ENCODE results near the gene RPL28.

The RPL28 gene

DNA sequence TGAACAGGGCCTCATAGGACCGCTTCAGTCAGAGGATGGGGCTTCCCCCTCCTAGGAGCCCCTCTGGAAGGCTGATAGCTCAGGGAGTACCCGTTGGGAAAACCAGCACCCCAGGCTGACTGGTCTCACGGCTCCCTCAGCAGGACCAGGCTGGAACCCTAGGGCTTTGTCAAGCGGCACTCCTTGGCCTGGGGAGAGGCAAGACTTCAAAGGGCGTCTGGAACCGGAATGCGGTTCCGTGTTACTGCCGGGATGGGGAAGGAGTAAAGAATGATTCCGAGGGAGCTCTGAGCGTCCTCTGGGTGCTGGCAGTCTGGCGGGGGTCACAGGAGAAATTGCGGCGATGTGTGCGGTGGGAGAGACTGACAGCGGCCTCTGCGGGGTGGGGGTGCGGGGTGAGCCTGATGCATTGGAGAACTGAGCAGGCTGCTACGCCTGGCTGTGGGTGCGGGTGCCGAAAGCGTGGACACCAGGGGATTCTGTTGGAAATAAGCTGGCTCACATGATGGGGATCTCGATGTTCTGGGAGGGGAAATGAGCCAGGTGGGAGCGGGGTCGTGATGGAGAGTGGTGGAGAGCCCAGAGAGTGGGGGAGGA is 33.1 kb upstream of the RPL28 start:
- no peak for DNase-seq
- in situ Hi-C loops (cut with MboI; ENCODE audit: low pct_unique_long_range_greater_than_20kb, low sequenced_read_pairs): no loop called here

DNA sequence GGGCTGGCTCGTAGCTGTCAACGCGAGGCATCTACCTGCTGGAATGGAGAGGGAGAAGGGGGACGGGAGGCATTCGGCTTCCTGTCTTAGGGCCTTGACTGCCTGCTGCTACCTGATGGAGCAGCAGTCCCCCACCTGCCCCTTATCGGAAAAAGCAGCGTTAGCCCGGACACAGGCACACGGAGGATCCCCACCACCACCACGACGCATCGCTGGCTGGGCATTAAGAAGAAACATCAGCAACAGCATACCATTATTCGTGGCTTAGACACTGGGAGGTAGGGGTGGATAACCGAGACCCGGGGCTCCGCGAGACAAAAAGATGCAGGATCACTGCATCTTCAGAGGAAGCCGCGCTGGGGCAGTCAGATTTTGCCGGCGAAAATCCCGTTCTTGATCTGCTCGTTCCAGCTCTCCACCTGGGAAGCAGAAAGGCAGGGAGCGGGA is 32.4 kb upstream of the RPL28 start:
- DNase-seq: no peak
- in situ Hi-C loops (cut with MboI; ENCODE audit: low pct_unique_long_range_greater_than_20kb, low sequenced_read_pairs): no loop called here

DNA sequence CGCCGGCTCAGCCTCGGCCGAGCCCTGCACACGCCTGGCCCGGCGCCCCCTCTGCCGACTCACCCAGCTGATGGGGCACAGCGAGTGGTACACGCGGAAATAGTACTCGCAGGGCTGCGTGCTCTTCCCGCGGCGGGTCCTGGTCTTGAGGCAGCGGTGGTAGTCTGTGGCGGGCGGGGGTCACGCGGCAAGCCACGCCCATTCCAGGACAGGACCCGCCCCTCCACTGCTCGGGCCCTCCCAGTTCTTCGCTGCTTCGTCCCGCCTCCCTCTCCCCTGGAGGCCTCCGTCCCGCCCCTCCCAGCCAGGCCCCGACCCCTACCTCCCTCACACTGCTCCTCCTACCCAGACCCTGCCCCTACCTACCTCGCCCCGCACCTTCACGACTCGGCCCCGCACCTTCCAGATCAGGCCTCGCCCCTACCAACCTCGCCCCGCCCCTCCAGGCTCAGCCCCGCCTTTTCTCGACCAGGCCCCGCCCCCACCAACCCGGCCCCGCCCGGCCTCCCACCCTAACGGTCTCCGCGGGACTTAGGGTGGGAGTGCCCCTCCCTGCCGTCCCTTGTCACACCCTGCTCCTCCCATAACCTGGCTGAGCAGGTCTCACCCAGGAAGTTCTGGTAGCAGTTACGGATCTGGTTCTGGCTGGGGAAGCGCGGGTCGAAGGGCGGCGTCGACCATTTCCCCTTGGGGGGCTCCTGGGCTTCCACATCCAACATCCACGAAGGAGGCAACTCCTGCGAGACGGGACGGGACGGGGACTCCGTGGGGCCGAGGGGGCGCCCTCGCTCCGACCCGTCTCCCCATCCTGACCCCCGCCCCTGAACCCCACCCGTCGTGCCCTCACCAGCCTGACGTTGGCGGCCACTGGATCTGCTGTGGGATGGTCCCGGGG is 31.7 kb upstream of the RPL28 start:
- DNase-seq: peak; percentile 81
- in situ Hi-C loops (cut with MboI; ENCODE audit: low pct_unique_long_range_greater_than_20kb, low sequenced_read_pairs): no loop called here

DNA sequence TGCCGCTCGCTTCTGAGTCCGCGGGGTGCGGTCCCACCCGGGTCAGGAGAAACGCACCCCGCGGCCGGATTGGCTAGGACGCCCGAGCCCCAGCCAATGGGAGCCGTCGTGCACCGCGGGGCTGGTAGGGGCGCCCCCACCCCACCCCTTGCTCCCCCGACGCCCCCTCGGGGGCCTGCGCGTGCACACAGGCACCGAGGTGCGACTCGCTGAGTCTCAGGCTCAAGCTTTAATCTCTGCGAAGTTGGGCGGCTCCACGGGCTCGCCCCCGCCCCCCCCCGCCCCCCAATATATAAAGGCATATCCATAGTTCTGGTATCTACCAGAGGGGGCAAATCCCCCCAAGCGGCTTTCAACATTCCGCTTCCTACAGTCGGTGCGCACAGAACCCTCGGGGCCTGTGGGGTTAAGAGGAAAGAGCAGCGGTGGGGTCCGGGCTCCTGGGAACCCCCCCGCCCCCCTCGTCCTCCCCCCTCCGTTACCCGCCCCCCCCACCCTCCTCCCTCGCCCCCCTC is 31.0 kb upstream of the RPL28 start, which contains the start of gene COX6B2:
TSS of gene COX6B2 (minus strand) at position 22 of the 515 bp plus-strand sequence. CDS start 198 bp downstream, outside the sequence.
- no peak for DNase-seq
- in situ Hi-C loops (cut with MboI; ENCODE audit: low pct_unique_long_range_greater_than_20kb, low sequenced_read_pairs): no loop called here

DNA sequence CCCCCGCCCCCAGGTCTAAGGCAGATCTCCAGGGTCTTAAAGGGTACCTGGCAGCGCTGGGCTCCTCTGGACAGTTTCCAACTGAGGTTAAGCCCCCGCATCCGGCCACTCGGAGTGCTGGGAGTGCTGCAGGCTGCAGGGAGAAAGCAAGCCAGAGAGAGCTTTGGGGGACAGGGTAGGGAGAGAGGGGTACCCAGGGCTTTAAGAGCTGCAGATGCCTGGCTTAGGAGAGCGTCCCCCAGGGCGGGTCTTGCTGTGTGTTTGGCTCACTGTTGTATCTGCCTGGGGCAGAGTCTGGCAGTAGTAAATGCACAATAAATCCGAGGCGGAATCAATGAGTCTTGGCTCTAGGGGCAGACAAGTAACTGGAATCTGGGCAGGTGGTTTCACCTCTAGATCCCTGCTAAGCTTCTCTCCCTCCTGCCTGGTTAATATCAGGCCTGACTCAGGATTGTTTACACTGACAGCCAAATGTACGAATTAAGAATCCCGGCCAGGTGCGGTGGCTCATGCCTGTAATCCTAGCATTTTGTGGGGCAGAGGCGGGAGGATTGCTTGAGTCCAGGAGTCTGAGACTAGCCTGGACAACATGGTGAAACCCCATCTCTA is 30.4 kb upstream of the RPL28 start:
- DNase-seq: no peak
- in situ Hi-C loops (cut with MboI; ENCODE audit: low pct_unique_long_range_greater_than_20kb, low sequenced_read_pairs): no loop called here

DNA sequence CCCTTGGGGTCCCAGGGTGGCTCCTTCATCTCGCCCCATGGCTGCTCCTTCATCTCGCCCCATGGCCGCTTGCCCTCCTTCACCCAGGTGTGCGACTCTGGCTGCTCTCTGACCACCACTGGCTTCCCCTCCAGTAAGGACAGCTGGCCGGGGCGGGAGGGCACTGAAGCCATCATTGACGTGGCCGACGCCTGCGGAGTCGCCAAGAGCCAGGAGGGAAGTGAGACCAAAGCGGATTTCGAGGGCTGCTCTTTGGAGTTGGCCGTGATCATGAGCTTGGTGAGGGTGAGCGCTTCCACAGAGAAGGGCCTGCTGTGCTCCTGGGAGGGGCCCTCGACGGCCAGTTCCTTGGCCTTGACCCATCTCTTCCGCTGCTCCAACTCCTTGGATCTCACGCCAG is 27.2 kb upstream of the RPL28 start:
- no peak for DNase-seq
- in situ Hi-C loops (cut with MboI; ENCODE audit: low pct_unique_long_range_greater_than_20kb, low sequenced_read_pairs): no loop called here

DNA sequence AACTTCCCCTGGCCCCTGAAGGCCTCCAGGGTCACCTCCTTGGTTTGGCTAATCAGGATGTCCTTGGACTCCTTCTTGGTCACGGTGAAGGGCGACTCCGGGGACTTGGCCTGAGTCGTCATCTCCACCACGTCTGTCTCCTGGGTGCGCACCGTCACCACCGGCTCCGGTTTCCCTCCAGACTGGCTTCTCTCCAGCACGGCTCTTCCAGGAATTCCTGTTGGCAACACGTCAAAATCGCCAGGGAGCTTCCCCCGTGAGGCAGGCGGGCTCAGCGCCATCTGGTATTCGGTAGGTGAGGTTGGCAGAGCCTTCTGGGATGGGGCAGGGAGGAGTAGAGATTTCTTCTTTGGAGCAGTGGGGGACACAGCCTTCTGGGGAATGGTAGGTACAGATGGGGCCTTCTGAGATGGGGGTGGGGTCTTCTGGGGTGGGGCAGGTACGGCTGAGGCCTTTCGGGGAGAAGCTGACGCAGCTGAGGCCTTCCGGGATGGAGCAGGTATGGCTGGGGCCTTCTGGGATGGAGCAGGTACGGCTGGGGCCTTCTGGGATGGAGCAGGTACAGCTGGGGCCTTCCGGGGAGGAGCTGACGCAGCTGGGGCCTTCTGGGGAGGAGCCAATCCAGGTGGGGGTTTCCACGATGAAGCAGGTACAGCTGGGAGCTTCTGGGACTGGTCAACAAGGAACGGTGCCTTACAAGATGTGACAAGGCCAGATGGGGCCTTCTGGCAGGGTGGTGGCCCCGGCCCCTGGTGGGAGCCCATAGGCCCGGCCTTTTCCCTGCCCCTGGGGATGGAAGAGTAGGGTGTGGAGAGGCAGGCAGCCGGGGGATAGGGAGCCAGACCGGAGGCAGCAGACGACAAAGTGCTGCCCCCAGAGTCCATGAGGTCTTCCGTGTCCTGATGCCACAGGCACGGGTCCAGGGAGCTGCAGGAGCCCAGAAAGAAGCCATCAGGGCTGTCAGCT is 26.5 kb upstream of the RPL28 start:
- no peak for DNase-seq
- in situ Hi-C loops (cut with MboI; ENCODE audit: low pct_unique_long_range_greater_than_20kb, low sequenced_read_pairs): no loop called here

DNA sequence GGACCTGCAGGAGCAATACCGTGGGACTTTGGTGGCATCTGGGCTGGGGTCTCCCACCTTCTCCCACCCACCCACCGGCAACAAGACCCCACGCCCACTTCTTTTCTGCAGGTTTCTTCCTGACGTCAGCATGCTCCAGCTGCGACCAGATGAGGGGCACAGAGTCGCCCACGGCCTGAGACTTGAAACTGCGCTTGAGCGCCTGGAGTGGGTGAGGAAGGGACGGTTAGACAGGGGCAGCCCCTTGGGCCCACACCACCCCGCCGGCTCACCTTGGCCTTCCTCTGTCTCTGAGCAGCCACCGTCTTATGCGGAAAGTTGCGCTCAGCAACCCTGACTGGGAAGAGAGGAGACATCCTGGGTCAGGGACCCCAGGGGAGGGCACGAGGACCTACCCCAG is 24.8 kb upstream of the RPL28 start:
- in situ Hi-C loops (cut with MboI; ENCODE audit: low pct_unique_long_range_greater_than_20kb, low sequenced_read_pairs): no loop called here
- no peak for DNase-seq

DNA sequence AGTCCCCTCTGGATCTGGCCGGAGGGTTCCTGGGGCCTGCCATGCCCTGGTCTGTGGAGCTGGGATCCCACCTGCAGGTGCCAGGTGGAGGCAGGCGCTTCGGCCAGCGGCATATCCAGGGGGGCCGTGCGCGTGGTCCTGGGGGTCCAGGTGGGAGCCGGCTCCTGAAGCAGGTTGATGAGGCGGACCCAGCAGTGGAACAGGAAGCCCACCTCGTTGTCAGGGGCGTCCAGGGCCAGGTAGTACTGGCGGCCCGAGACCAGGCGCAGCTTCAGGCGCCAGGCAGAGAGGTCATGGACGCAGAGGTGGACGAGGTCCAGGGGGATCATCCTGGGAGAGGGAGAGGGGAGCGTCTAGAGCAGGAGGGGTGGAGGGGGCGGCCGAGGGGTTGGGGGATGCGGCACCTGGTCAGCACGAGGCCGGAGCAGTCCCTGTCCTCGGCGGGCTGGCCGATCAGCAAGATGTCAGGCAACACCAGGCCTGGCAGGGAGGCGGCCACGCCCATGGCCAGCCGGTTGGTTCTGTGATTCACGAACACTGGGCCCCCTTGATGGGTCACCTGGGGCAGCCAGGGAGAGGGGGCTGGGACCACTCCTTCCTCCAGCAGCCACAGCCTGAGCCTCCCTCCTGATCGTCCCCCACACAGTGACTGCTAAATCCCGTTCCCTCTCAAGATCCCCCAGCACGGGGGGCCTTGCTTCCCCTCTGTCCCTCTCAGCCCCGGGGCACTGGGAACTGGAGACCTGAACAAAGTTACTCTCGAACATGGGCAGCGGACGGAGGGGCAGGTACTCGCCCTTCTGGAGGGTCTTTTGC is 23.4 kb upstream of the RPL28 start:
- no peak for DNase-seq
- in situ Hi-C loops (cut with MboI; ENCODE audit: low pct_unique_long_range_greater_than_20kb, low sequenced_read_pairs): no loop called here

DNA sequence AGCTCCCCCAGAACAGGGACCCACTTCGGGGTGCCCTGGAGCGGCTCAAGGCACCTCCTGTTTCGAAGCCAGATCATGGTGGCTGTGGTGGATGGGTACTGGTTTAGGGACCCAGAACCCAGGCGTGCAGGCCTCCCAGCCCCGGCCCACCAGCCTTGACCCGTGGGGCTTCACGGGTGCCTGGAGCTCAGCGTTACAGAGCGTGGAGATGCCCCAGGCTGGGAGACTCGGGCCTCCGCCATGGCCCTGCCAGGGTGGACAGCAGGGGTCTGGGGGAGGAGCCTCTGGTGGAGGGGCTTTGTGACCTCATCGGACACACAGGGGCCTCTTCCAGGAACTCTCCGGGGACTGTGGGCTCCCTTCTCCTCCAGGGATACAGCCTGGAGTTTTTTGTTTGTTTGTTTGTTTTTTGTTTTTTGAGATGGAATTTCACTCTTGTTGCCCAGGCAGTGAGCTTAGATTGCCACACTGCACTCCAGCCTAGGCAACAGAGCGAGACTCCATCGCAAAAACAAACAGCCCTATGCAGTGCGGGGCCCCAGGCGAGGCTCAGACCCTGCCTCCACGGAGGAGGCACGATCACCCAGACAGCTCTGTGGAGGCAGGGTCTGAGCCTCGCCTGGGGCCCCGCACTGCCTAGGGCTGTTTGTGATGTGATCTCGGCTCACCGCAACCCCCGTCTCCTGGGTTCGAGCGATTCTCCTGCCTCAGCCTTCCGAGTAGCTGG is 22.6 kb upstream of the RPL28 start, which contains the start of gene GARIN5B:
TSS of gene GARIN5B (minus strand) at position 271 of the 727 bp plus-strand sequence. CDS start at position 77, 194 bp downstream.
- in situ Hi-C loops (cut with MboI; ENCODE audit: low pct_unique_long_range_greater_than_20kb, low sequenced_read_pairs): no loop called here
- DNase-seq: no peak

DNA sequence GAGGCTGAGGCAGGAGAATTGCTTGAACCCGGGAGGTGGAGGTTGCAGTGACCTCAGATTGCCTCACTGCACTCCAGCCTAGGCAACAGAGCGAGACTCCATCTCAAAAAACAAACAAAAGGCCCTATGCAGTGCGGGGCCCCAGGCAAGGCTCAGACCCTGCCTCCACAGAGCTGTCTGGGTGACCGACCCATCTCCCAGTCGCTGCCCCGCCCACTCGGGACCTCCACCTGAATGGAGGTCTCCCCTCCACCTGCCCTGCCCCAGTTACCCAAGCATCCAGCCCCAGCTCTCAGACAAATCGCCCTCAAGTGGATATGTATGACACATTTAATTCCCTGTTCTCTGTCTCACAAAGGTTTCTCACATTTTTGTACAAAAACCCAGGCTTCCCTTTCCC is 20.5 kb upstream of the RPL28 start:
- DNase-seq: no peak
- in situ Hi-C loops (cut with MboI; ENCODE audit: low pct_unique_long_range_greater_than_20kb, low sequenced_read_pairs): no loop called here

DNA sequence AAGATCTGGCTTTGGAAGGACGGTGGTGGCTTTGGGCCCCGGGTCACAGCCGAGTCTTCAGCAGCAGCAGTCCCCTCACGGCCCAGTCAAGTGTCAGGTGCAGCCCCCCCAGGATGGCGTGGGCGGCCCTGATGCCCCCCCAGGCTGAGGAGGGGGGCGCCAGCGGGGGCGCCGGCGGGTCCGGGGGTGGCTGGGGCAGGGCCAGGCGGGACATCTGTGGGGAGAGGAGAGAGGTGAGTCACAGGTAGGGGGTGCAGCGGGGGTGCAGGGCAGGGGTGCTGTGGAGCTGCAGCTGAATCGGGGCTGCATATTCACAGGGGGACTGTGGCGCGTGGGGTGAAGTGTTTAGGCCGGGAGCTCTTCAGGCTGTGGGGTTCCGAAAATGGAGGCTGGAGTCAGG is 19.8 kb upstream of the RPL28 start:
- no peak for DNase-seq
- in situ Hi-C loops (cut with MboI; ENCODE audit: low pct_unique_long_range_greater_than_20kb, low sequenced_read_pairs): no loop called here

DNA sequence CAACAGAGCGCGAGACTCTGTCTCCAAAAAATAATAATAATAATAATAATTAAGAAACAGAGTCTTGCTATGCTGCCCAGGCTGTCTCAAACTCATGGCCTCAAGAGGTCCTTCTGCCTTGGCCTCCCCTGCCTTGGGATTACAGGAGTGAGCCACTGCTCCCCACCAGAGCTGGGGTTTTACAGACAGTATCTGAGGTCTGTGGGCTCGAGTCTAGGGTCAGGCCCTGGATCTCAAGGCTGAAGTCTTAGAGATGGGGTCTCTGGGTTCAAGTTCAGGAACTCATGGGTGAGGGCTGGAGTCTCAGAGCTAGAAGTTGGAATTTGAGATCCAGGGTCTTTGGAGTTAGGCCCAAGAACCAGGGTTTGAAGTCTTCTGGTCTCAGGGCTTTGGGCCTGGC is 18.9 kb upstream of the RPL28 start:
- DNase-seq: no peak
- in situ Hi-C loops (cut with MboI; ENCODE audit: low pct_unique_long_range_greater_than_20kb, low sequenced_read_pairs): no loop called here

DNA sequence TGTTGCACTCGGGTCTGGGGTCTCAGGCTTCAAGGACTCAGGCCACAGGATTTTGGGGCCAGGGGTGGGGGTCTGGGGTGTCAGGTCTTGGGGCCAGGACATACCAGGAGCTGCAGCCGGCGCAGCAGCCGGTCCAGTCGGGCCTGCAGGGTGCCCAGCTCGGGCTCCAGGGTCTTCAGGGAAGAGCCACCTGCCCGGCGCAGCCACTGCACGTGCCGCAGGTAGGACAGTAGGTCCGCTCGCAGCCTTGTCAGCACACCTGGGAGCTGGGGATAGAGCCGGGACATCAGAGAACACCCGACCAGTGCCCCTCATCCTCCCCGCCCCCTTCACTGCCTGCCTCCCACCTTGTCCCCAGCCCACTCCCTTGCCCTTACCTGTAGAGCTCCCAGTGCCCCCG is 17.6 kb upstream of the RPL28 start:
- in situ Hi-C loops (cut with MboI; ENCODE audit: low pct_unique_long_range_greater_than_20kb, low sequenced_read_pairs): no loop called here
- DNase-seq: no peak

DNA sequence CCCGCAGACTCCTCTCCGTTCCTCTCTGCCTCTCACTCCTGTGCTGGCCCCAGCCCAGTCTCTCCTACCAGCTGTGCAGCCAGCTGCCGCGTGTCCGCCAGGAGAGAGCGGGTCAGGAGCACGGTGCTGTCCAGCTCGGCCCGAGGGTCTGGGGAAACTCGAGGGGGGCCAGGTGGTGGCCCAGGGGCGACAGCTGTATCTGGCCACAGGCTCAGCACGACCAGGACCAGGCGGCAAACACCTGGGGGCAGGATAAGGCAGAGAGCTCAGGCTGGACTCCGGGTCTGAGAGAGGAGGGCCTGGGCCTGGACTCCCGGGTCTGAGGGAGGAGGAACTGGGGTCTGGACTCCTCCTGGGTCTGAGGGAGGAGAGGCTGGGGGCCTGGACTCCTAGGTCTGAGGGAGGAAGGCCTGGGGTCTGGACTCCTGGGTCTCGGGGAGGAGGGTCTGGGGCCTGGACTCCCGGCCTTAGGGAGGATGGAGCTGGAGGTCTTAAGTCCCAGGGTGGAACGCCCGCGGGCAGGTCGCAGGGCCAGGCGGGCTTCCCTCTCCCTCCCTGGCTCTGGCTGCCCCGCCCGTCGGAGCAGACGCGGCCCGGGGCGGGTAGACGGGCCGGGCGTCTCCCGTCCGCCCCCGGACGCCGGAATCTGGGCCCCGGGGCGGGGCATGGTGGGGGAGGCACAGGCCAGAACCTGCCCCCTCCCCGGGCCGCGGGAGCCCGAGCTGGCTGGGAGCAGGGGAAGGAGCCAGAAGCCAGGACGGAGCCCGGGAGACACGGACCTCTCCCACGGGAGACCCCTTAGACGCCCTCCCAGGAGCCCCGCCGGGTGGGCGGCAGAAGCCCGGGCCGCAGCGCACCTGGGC is 16.8 kb upstream of the RPL28 start:
- no peak for DNase-seq
- in situ Hi-C loops (cut with MboI; ENCODE audit: low pct_unique_long_range_greater_than_20kb, low sequenced_read_pairs): no loop called here

DNA sequence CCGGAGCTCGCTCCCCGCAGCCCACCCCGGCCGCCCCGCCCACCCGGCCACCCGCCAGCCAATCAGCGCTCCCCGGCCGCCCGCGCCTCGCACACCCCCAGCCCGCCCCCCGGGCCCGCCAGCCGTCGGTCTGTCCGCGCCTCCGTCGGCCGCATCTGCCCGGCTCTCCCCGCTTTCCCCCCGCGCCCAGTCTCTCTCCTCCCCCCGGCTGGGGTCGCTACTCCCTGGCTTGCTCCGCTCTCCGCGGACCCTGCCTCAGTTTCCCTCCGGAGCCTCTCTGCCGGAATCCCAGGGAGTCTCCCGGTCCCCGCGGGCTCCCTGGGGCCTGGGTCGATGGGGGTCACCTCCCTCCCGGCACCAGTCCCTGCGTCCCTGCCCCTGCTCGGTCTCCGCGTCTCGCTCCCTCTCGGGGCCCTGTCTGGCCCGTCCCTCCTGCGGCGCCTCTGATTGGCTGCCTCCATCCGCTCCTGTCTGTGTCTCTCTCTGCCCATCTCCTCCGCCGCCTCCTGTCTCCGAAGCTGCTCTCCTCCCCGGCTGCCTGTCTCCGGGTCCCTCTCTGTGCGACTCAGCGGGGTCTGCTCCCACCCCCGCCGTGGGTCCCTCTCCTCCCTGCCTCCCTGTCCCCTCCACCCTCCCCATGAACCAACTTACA is 16.0 kb upstream of the RPL28 start:
- no peak for DNase-seq
- in situ Hi-C loops (cut with MboI; ENCODE audit: low pct_unique_long_range_greater_than_20kb, low sequenced_read_pairs): no loop called here

Measured in KBM-7 (cell line).